ENCODE data around the gene CDIP1. TPM values are rescaled to one million over a fixed set of nuclear protein-coding genes. Genes with fewer than 3 reads are reported as not detected.

The CDIP1 gene
- total RNA-seq, 1 donor from 2014 or later, result 41.3 TPM

DNA sequence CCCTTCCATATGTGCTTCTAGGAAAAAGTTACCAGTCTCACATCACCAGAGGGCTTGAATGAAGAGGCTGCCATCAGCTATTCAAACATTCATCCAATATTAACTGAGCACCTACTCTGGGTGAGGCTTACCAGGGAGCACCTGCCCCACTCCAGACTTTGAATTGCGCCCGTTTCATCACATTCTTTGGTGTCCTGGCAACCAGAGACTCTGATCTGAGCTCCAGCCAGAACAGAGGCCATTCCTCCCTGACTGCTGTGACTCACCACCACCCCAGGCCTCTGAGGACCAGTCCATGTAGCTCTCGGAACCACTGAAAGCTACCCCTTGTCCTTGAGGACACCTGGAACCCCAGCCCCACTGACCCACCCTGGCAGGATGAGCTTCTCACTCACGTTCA lies 17.5 kb upstream of the CDIP1 start, which contains the start of gene C16orf96:
C16orf96 (plus strand) TSS at position 229 of the 400 bp plus-strand sequence; CDS start at position 379, 150 bp downstream.
- Mint-ChIP-seq H3K27ac (no peak within 1 kb of the TSS), H3K4me3 (no peak within 1 kb of the TSS), H3K27me3 (no peaks in the 10 kb centered on the region)

GRCh38 chr16:4552541-4552940 lies 14.0 kb upstream of the CDIP1 start:
- Mint-ChIP-seq H3K27ac (no peak overlapping the region), H3K27me3 (peaks cover 3% of the 10 kb centered on the region), H3K36me3 (no peaks in the 10 kb centered on the region), H3K4me1 (ENCODE audit: unreplicated experiment) (peaks cover 4% of the 10 kb centered on the region), H3K9me3 (no peaks in the 10 kb centered on the region), H3K4me3 (no peak overlapping the region)
- no peak for TF ChIP-seq CTCF (conservative IDR thresholded peaks at IDR 0.05)
- no peak for DNase-seq (ENCODE audit: extremely low spot score, unreplicated experiment)

More for the DNA sequence above, 17.5 kb upstream of the CDIP1 start, which contains the start of gene C16orf96:
- no peaks in the 10 kb centered on the region for H3K9me3 Mint-ChIP-seq
- no peaks in the 10 kb centered on the region for H3K36me3 Mint-ChIP-seq
- DNase-seq (ENCODE audit: extremely low spot score, unreplicated experiment), result no peak
- no peak for TF ChIP-seq CTCF (conservative IDR thresholded peaks at IDR 0.05)
- H3K4me1 Mint-ChIP-seq (ENCODE audit: unreplicated experiment), result no peaks in the 10 kb centered on the region

GRCh38 chr16:4550591-4550990 lies 12.0 kb upstream of the CDIP1 start:
- Mint-ChIP-seq H3K9me3 (no peaks in the 10 kb centered on the region), H3K27me3 (peaks cover 3% of the 10 kb centered on the region), H3K4me1 (ENCODE audit: unreplicated experiment) (peaks cover 4% of the 10 kb centered on the region), H3K27ac (no peak overlapping the region), H3K36me3 (no peaks in the 10 kb centered on the region), H3K4me3 (no peak overlapping the region)
- TF ChIP-seq CTCF (conservative IDR thresholded peaks at IDR 0.05), result no peak
- no peak for DNase-seq (ENCODE audit: extremely low spot score, unreplicated experiment)

- DNase-seq (ENCODE audit: extremely low spot score, unreplicated experiment), result no peak
- Mint-ChIP-seq H3K4me3 (no peak overlapping the region), H3K9me3 (no peaks in the 10 kb centered on the region), H3K27ac (no peak overlapping the region), H3K4me1 (ENCODE audit: unreplicated experiment) (peaks cover 4% of the 10 kb centered on the region), H3K27me3 (peaks cover 3% of the 10 kb centered on the region), H3K36me3 (no peaks in the 10 kb centered on the region)
- TF ChIP-seq CTCF (conservative IDR thresholded peaks at IDR 0.05), result no peak
These were observed 9.6 kb upstream of the CDIP1 start for GRCh38 chr16:4548124-4548523.

- no peaks in the 10 kb centered on the region for H3K36me3 Mint-ChIP-seq
- H3K4me3 Mint-ChIP-seq, result no peak overlapping the region
- H3K4me1 Mint-ChIP-seq (ENCODE audit: unreplicated experiment), result peaks cover 4% of the 10 kb centered on the region
- H3K27me3 Mint-ChIP-seq, result peaks cover 6% of the 10 kb centered on the region
- DNase-seq (ENCODE audit: extremely low spot score, unreplicated experiment), result no peak
- no peak for TF ChIP-seq CTCF (conservative IDR thresholded peaks at IDR 0.05)
- H3K27ac Mint-ChIP-seq, result no peak overlapping the region
- H3K9me3 Mint-ChIP-seq, result peaks cover 5% of the 10 kb centered on the region
These were observed 5.9 kb upstream of the CDIP1 start for GRCh38 chr16:4544473-4544872.
